ENCODE data around the gene CDH15. TPM values are rescaled to one million over a fixed set of nuclear protein-coding genes. Genes with fewer than 3 reads are reported as not detected.

The CDH15 gene
- total RNA-seq, 4 donors from 2014 or later = not detected

DNA sequence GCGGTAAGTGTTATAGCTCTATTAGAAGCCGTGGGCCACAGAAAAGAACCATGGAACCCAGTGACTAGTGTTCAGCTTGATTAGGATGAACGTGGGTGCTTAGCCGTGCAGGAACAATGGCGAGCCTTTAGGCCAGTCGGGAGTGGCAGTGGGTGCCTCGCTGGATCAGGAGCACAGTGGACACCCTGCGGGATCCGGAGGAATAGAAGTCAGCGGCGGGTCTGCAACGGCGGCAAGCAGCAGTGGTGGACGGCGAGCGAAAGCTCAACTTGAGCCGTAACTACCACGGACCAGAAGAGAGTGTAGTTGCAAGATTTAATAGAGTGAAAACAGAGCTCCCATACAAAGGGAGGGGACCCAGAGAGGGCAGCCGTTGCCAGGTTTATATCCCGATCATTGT lies 37.3 kb upstream of the CDH15 start:
- H3K4me3 ChIP-seq (replicated peaks in 1 of 3) = no peak overlapping the region
- no peak for TF ChIP-seq POLR2A (IDR thresholded peaks at IDR 0.05)
- TF ChIP-seq, protein P1, sequence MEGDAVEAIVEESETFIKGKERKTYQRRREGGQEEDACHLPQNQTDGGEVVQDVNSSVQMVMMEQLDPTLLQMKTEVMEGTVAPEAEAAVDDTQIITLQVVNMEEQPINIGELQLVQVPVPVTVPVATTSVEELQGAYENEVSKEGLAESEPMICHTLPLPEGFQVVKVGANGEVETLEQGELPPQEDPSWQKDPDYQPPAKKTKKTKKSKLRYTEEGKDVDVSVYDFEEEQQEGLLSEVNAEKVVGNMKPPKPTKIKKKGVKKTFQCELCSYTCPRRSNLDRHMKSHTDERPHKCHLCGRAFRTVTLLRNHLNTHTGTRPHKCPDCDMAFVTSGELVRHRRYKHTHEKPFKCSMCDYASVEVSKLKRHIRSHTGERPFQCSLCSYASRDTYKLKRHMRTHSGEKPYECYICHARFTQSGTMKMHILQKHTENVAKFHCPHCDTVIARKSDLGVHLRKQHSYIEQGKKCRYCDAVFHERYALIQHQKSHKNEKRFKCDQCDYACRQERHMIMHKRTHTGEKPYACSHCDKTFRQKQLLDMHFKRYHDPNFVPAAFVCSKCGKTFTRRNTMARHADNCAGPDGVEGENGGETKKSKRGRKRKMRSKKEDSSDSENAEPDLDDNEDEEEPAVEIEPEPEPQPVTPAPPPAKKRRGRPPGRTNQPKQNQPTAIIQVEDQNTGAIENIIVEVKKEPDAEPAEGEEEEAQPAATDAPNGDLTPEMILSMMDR (IDR thresholded peaks at IDR 0.05) = no peak
- 92 to 93% methylated on average over 20 of the region's 20 CpGs for WGBS, 2 donors
- peaks cover 17 to 21% of the 10 kb centered on the region in 2 donors for H3K36me3 ChIP-seq
- H3K4me1 ChIP-seq = no peaks in the 10 kb centered on the region
- no peak overlapping the region for H3K27ac ChIP-seq
- DNase-seq = no peak
- H3K27me3 ChIP-seq = no peaks in the 10 kb centered on the region
- intact Hi-C loops (cut with DNase I) = no loop called here
- no peaks in the 10 kb centered on the region for H3K9me3 ChIP-seq

DNA sequence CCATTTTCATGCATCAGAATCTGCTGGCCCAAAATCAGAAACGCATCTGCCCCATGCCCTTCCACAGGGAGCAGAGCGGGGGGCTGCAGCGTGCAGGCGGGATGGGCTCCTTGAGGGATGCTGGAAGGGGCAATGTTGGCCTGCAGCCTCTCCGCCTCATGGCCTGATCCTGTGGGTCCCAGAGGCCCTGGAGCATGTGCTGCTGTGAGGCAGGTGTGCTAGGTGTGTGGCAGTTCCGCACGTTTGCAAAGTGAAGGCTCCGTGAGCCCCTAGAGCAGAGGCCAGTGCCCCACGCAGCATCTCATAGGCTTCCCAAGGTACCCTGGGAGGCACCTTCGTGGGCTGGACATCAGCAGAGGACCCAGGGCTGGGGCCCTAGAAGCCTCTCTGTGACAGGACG lies 36.4 kb upstream of the CDH15 start:
- 96 to 97% methylated on average over 9 of the region's 11 CpGs for WGBS, 2 donors
- intact Hi-C loops (cut with DNase I) = no loop called here
- H3K36me3 ChIP-seq = peaks cover 17 to 20% of the 10 kb centered on the region in 2 donors
- no peak for TF ChIP-seq POLR2A (IDR thresholded peaks at IDR 0.05)
- TF ChIP-seq, protein P1 (IDR thresholded peaks at IDR 0.05) = no peak
- H3K9me3 ChIP-seq = no peaks in the 10 kb centered on the region
- no peak overlapping the region for H3K27ac ChIP-seq
- no peak overlapping the region for H3K4me3 ChIP-seq (replicated peaks in 1 of 3)
- DNase-seq = no peak
- H3K27me3 ChIP-seq = no peaks in the 10 kb centered on the region
- no peaks in the 10 kb centered on the region for H3K4me1 ChIP-seq

DNA sequence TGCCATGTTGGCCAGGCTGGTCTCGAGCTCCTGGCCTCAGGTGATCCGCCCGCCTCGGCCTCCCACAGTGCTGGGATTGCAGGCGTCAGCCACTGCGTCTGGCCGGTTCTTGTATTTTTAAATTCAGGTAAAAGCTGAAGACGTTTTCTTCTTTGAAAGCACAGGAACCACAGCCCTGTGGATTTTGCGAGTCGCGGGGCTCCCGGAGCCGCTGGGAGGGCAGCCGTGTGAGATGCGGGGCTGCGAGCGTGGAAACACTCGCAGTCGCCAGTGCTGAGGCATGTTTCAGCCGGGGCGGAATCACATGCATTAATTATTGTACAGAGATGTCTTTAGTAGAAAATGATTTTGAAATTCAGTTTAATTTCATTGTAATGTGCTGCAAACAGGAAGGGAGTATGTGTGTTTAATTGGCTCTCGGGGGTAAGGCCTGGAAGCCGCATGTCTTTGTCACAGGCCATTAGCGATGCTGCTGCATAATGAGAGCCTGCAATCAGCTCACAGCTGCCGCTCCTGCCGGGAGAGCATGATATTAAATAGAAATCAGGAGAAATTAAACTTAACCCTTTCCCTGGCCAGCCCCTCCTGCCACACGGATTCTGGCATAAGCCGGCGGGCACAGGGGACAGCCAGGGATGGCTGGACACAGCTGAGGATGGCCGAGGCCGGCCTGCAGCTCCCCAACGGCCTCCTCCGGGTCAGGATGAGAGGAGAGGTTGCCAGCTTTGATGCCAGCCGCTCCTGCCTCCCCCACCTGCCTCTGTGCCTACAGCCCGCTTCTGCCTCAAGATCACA lies 35.4 kb upstream of the CDH15 start:
- intact Hi-C loops (cut with DNase I) = no loop called here
- Histone ChIP-seq H3K36me3 (peaks cover 17 to 20% of the 10 kb centered on the region in 2 donors), H3K9me3 (no peaks in the 10 kb centered on the region), H3K4me1 (no peaks in the 10 kb centered on the region), H3K4me3 (replicated peaks in 1 of 3) (no peak overlapping the region), H3K27me3 (no peaks in the 10 kb centered on the region), H3K27ac (no peak overlapping the region)
- DNase-seq = no peak
- WGBS, 2 donors = 95% methylated on average over 35 of the region's 35 CpGs
- TF ChIP-seq, protein P1 (IDR thresholded peaks at IDR 0.05) = no peak
- no peak for TF ChIP-seq POLR2A (IDR thresholded peaks at IDR 0.05)

DNA sequence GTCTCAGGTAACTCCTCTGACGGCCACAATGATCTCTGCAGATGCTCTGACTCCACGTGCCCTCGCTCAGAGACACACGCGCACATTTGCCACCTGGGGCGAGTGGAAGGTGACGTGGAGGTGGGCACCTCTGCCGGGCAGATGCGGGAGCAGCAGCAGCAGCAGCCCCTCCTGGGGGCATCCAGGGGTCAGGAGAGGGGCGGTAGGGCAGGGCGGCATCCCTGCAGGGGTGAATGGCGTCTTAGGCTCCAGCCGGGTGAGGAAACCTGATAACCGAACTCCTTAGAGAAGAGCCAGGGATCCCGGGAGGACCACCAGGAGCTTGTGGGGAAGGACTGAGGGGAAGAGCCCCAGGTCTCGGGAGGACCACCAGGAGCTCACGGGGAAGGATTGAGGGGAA lies 34.6 kb upstream of the CDH15 start:
- no peak for DNase-seq
- H3K27ac ChIP-seq = no peak overlapping the region
- 98% methylated on average over 17 of the region's 17 CpGs for WGBS, 2 donors
- no peaks in the 10 kb centered on the region for H3K4me1 ChIP-seq
- intact Hi-C loops (cut with DNase I) = no loop called here
- H3K9me3 ChIP-seq = no peaks in the 10 kb centered on the region
- peaks cover 17 to 27% of the 10 kb centered on the region in 2 donors for H3K36me3 ChIP-seq
- no peaks in the 10 kb centered on the region for H3K27me3 ChIP-seq
- no peak for TF ChIP-seq POLR2A (IDR thresholded peaks at IDR 0.05)
- TF ChIP-seq, protein P1 (IDR thresholded peaks at IDR 0.05) = no peak
- no peak overlapping the region for H3K4me3 ChIP-seq (replicated peaks in 1 of 3)

DNA sequence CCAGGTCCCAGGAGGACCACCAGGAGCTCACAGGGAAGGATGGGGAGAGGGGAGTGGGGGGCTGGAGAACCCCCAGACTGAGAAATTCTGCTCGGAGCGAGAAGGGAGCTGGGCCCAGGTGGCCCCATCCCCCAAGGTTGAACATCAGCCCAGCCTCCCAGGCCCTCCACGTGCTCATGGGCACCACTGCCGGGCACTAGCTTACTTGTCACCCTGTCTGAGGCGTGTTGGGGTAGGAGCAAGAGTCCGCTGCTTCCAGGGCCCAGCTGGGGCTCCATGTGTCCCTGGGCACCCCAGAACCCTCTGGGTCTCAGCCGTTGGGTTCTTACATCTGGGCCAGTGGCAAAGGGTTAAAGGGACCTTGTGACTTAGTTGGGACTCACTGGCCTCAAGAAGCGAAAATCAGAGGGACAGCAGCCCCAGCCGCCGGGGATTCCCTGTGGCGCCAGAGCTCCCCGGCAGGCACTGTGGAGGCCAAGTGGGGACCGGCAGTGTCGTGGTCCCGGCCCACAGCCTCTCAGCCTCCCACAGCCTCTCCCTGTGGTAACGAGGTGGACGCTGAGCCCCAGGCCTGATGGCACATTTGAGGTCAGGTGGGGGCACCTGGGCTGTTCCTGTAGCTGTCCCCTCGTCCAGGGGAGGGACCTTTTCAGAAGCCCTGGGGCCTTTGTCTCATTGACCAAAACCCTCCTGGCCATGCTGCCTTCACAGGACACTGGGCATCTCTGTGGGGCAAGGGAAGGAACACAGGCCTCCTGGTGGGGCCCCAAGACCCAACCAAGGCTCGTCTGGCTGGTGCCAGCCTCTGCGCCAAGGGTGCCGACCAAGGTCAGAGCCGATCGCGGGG lies 33.7 kb upstream of the CDH15 start:
- intact Hi-C loops (cut with DNase I) = no loop called here
- peaks cover 17 to 27% of the 10 kb centered on the region in 2 donors for H3K36me3 ChIP-seq
- TF ChIP-seq POLR2A (IDR thresholded peaks at IDR 0.05) = no peak
- TF ChIP-seq, protein P1 (IDR thresholded peaks at IDR 0.05) = no peak
- no peaks in the 10 kb centered on the region for H3K27me3 ChIP-seq
- no peak overlapping the region for H3K4me3 ChIP-seq (replicated peaks in 1 of 3)
- no peaks in the 10 kb centered on the region for H3K4me1 ChIP-seq
- 96 to 97% methylated on average over 4 to 12 of the region's 24 CpGs for WGBS, 2 donors
- no peak overlapping the region for H3K27ac ChIP-seq
- H3K9me3 ChIP-seq = no peaks in the 10 kb centered on the region
- DNase-seq = no peak

All from thyroid gland (tissue), 4 donors.